OCI-LY1 (cell line): ENCODE measurements around the gene RMI2.

Source experiments
- EZH2 ChIP-seq: fragments of 200-600 bp; sonication (generic), shearing (Covaris generic); IDR thresholded peaks from 2 replicates; pipeline ENCODE4 v1.8.0; 2017; ENCODE audit warnings: borderline replicate concordance, mixed run types, mild to moderate bottlenecking, antibody characterized with exemption, low read length, moderate library complexity, mixed read lengths
- TF ChIP-seq, protein P1 (sequence below): fragments of 200-600 bp; sonication (generic), shearing (Covaris generic); IDR thresholded peaks from 2 replicates; pipeline ENCODE4 v1.5.1; 2017; ENCODE audit warnings: mild to moderate bottlenecking, antibody characterized with exemption, low read length, moderate library complexity, mixed read lengths

DNA sequence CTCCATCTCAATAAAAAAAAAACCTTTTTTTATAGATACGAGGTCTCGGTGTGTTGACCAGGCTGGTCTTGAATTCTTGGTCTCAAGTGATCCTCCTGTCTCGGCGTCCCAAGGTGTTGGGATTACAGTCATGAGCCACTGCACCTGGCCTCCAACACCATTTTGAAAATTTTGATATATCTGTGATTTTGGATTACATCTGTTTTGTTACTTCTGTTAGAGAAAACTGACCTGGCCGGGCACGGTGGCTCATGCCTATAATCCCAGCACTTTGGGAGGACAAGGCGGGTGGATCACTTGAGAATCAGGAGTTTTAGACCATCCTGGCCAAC lies 18.6 kb downstream of the RMI2 start:
- TF ChIP-seq, protein P1, sequence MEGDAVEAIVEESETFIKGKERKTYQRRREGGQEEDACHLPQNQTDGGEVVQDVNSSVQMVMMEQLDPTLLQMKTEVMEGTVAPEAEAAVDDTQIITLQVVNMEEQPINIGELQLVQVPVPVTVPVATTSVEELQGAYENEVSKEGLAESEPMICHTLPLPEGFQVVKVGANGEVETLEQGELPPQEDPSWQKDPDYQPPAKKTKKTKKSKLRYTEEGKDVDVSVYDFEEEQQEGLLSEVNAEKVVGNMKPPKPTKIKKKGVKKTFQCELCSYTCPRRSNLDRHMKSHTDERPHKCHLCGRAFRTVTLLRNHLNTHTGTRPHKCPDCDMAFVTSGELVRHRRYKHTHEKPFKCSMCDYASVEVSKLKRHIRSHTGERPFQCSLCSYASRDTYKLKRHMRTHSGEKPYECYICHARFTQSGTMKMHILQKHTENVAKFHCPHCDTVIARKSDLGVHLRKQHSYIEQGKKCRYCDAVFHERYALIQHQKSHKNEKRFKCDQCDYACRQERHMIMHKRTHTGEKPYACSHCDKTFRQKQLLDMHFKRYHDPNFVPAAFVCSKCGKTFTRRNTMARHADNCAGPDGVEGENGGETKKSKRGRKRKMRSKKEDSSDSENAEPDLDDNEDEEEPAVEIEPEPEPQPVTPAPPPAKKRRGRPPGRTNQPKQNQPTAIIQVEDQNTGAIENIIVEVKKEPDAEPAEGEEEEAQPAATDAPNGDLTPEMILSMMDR = no peak
- no peak for TF ChIP-seq EZH2
